Endothelial cell of umbilical vein (primary cell): ENCODE results near the gene IFITM10. TPM values are rescaled to one million over a fixed set of nuclear protein-coding genes. Genes with fewer than 3 reads are reported as not detected.

Experiments
- BruUV-seq: library from RNA; stranded (reverse); fragments of 400-500 nt; replicated peaks from 2 replicates; lab custom pipeline; 2021; lab: Mats Ljungman, UMichigan
- CTCF ChIA-PET: fragments of 300-600, 350-600 bp; sonication (Branson Sonifier 250); formaldehyde crosslinking; loops from one replicate; lab custom pipeline; 2021; ENCODE audit warnings: antibody characterized with exemption, inconsistent platforms; lab: Charles Lee
- POLR2A ChIA-PET: fragments of 300-600, 350-600 bp; sonication (Branson Sonifier 250); formaldehyde crosslinking; loops from one replicate; lab custom pipeline; 2021; ENCODE audit warnings: antibody characterized with exemption, inconsistent platforms; lab: Charles Lee
- DNase-seq: peaks from one replicate; pipeline ENCODE4 v3.0.0-alpha.2; 2011; ENCODE audit warnings: low read depth, low spot score
- FAIRE-seq: peaks from 2 replicates; lab custom pipeline; 2011; peaks lifted over from hg19 to GRCh38; lab: Jason Lieb, UNC
- H2AFZ ChIP-seq: 2 replicates; pipeline ENCODE4 v1.6.0; 2012; ENCODE audit warnings: low read depth, low read length, control low read depth, inconsistent platforms
- H3K27ac ChIP-seq: 2 replicates; pipeline ENCODE4 v1.5.1; 2011; ENCODE audit warnings: low read depth, mild to moderate bottlenecking, control low read depth, low read length, moderate library complexity; ENCODE audit not compliant: insufficient read depth
- H3K27me3 ChIP-seq, 2 experiments: 2 replicates each; pipeline versions ENCODE4 v1.6.0 to v1.6.1; 2011; ENCODE audit warnings: low read length in 2 of 2, mixed read lengths in 1 of 2; ENCODE audit not compliant: control insufficient read depth in 2 of 2, insufficient read depth in 2 of 2
- H3K36me3 ChIP-seq, 2 experiments: 2 replicates in 1 of 2; 3 replicates in 1 of 2; pipeline ENCODE4 v1.5.1; 2011; ENCODE audit warnings: low read length in 2 of 2, mild to moderate bottlenecking in 1 of 2, moderate library complexity in 1 of 2; ENCODE audit not compliant: control insufficient read depth in 2 of 2, insufficient read depth in 2 of 2; ENCODE audit errors: extremely low read depth in 1 of 2
- H3K4me1 ChIP-seq: 3 replicates; pipeline ENCODE4 v1.5.1; 2011; ENCODE audit warnings: mild to moderate bottlenecking, low read length; ENCODE audit not compliant: control insufficient read depth, insufficient read depth; ENCODE audit errors: extremely low read depth
- H3K4me2 ChIP-seq: 2 replicates; pipeline ENCODE4 v1.6.1; 2011; ENCODE audit warnings: low read length, control low read depth, mixed read lengths; ENCODE audit not compliant: insufficient read depth
- H3K4me3 ChIP-seq, 3 experiments: fragments of 200-600 bp in 1 of 3; sonication (generic), shearing (Covaris generic) in 1 of 3; replicated peaks in 1 of 3; 2 replicates each; pipeline ENCODE4 v1.5.1; 2011 to 2016; ENCODE audit warnings: control low read depth in 3 of 3, low read length in 3 of 3, mild to moderate bottlenecking in 2 of 3, inconsistent platforms in 1 of 3, low read depth in 1 of 3, moderate library complexity in 1 of 3; ENCODE audit not compliant: insufficient read depth in 1 of 3
- H3K79me2 ChIP-seq: 2 replicates; pipeline ENCODE4 v1.6.0; 2012; ENCODE audit warnings: low read length, inconsistent platforms; ENCODE audit not compliant: control insufficient read depth, insufficient read depth
- H3K9ac ChIP-seq: replicated peaks from 2 replicates; pipeline ENCODE3; 2011; ENCODE audit warnings: low read length, control low read depth; ENCODE audit not compliant: insufficient read depth; ENCODE audit errors: extremely low read depth
- H3K9me1 ChIP-seq: replicated peaks from 3 replicates; pipeline ENCODE4 v1.6.0; 2011; ENCODE audit warnings: mild to moderate bottlenecking, low read length; ENCODE audit not compliant: control insufficient read depth, insufficient read depth; ENCODE audit errors: extremely low read depth
- H3K9me3 ChIP-seq: replicated peaks from 2 replicates; pipeline ENCODE4 v1.5.1; 2012; ENCODE audit warnings: low read length, inconsistent platforms; ENCODE audit not compliant: control insufficient read depth, insufficient read depth
- H4K20me1 ChIP-seq: replicated peaks from 2 replicates; pipeline ENCODE3; 2011; ENCODE audit warnings: mild to moderate bottlenecking, low read length; ENCODE audit not compliant: control insufficient read depth, insufficient read depth; ENCODE audit errors: extremely low read depth
- EZH2 ChIP-seq: IDR thresholded peaks from 2 replicates; pipeline ENCODE4 v1.6.1; 2012; ENCODE audit warnings: borderline replicate concordance, low read depth, mild to moderate bottlenecking, moderate library complexity, low read length, inconsistent platforms; ENCODE audit not compliant: severe bottlenecking
- GATA2 ChIP-seq: IDR thresholded peaks from 2 replicates; pipeline ENCODE4 v1.7.0; 2011; ENCODE audit warnings: low read depth, mild to moderate bottlenecking, moderate library complexity, mixed read lengths, low read length; ENCODE audit not compliant: insufficient read length, insufficient read depth
- POLR2A ChIP-seq: IDR thresholded peaks from 2 replicates; pipeline ENCODE4 v1.6.1; 2012; ENCODE audit warnings: low read depth, mild to moderate bottlenecking, control low read depth, low read length
- POLR2AphosphoS5 ChIP-seq: IDR thresholded peaks from 2 replicates; pipeline ENCODE4 v1.6.1; 2012; ENCODE audit warnings: low read depth, mild to moderate bottlenecking, control low read depth, low read length, moderate library complexity; ENCODE audit not compliant: insufficient read depth
- dilution Hi-C: fragments of 300-500 bp; cut with MboI; formaldehyde crosslinking; loops from one replicate; pipeline ENCODE4 v1.15.0; 2019; ENCODE audit warnings: low sequenced_read_pairs; ENCODE audit not compliant: extremely low pct_ligation_motif_present
- intact Hi-C: fragments of 100-400 bp; cut with micrococcal nuclease; formaldehyde crosslinking; loops from one replicate; pipeline ENCODE4 v1.10.0; 2022
- polyA plus RNA-seq, 4 experiments: library from polyadenylated mRNA; depleted of rRNA in 3 of 4; stranded (reverse) in 3 of 4; unstranded in 1 of 4; fragments of >200 nt; gene quantifications; 2 replicates each; pipeline versions ENCODE4 v1.2.1 to v1.2.3, GENCODE V29; 2011 to 2012; ENCODE audit warnings: missing spikeins in 1 of 4
- total RNA-seq: library from RNA; stranded (reverse); gene quantifications from 2 replicates; pipeline ENCODE4 v1.2.3, GENCODE V29; 2021
- TF ChIP-seq, protein P1 (sequence below): IDR thresholded peaks from 2 replicates; pipeline ENCODE4 v1.6.1; 2011; ENCODE audit not compliant: insufficient read depth, insufficient read length

Gene IFITM10
- total and polyA plus RNA-seq, 2 donors (not counting 3 experiments of a cell fraction or from before 2014, with no cell fraction given): 0.04 to 0.66 TPM

DNA sequence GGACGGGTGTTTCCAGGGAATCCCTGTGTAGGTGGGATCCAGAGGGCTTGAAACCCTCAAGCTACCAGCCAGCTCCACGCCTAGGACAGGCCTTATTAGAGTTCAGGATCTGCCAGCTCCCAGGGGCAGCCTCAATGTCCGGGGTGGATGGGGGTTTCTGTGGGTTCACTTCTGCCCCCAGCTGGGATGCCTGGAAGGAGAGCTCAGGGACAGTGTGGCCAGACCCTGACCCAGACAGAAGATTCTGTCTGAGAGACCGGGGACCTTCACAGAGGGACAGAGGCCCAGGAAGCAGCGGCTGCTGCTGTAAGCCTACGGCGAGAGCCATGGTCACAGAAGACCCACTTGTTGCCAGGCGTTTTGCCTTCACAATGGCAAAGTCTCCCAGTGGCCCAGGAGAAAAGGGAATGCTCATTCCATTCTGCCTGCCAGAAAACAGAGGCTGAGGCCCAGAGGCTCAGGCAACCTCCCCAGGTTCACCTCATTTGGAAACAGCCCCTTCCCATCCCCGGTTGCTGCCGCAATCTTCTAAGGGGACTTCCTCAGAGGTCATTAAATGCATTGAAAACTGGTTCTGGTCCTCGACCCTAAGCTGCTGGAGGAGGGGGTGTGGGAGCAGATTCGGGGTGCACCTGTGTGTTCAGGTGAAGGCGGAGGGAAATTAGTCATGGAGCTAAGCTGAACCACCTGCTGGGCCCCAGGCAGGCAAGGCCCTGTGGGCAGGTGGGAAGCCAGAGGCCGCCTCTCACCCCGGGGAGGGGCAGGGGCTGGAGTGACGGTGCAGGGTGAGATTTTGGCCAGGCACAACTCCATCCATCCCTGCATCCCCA, 58.3 kb downstream of the IFITM10 start:
- no peak for FAIRE-seq
- Histone ChIP-seq H2AFZ (no peak overlapping the region), H3K36me3 (no peaks in the 10 kb centered on the region), H3K27ac (no peak overlapping the region), H4K20me1 (no peaks in the 10 kb centered on the region), H3K9me3 (no peaks in the 10 kb centered on the region), H3K9me1 (no peaks in the 10 kb centered on the region), H3K79me2 (no peaks in the 10 kb centered on the region), H3K4me2 (no peak overlapping the region), H3K9ac (no peak overlapping the region), H3K4me3 (no peak overlapping the region), H3K4me1 (peaks cover 16% of the 10 kb centered on the region), H3K27me3 (no peaks in the 10 kb centered on the region)
- no TSS peak for BruUV-seq
- intact Hi-C loops (loop anchor here (5.0 kb wide), 1 partner anchor 70 kb away; the partner anchor contains the start of gene CTSD), dilution Hi-C loops (no loop called here)
- DNase-seq: no peak
- ChIA-PET CTCF (interaction anchor here (0.7 to 5.5 kb wide), 8 partner anchors 39 to 461 kb away, joined by 3 to 623 read pairs (median 78); partner anchors contain the start of gene SYT8), POLR2A (no interaction called here)
- TF ChIP-seq GATA2 (no peak), POLR2A (no peak), POLR2AphosphoS5 (no peak), EZH2 (no peak)
- TF ChIP-seq, protein P1, sequence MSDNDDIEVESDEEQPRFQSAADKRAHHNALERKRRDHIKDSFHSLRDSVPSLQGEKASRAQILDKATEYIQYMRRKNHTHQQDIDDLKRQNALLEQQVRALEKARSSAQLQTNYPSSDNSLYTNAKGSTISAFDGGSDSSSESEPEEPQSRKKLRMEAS: no peak
